ENCODE data around the gene OTOS.

GRCh38 chr2:240107477-240107796, 33.0 kb downstream of the OTOS start:
- TF ChIP-seq ZC3H8 (IDR thresholded peaks at IDR 0.05) (no peak), ETV5 (CRISPR knock-in tag; IDR thresholded peaks at IDR 0.05; ENCODE audit: low read depth) (no peak)
